Activated CD4-positive, alpha-beta T cell treated with anti-CD3 and anti-CD28 coated beads, Interleukin-2, Interleukin-4, amounts not matched to agents 100 ng/mL and 50 ng/mL, durations not matched to agents 16 hours and 8 hours (primary cell): ENCODE results near the gene MEIG1.
A peak's percentile ranks its signal among the peaks of the same experiment; 100 is the strongest.
"Not testable (repeated sequence)": the region's sequence is repeated elsewhere in the genome, so short reads cannot be mapped to it uniquely, and the experiment has no call there.

ENCODE experiments used
- DNase-seq: peaks from one replicate; pipeline ENCODE4 v3.0.0-alpha.2; 2020; ENCODE audit warnings: low spot score

Gene MEIG1

DNA sequence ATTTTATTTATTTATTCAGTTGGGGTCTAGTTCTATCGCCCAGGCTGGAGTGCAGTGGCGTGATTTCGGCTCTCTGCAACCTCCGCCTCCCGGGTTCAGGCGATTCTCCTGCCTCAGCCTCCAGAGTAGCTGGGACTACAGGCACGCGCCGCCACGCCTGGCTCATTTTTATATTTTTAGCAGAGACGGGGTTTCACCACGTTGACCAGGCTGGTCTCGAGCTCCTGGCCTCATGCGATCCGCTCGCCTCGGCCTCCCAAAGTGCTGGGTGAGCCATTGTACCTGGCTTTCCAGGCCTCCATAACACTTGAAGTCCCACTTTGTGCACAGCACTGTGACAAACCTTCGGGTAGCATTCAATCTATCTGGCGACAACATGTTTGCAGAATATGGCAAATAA, 4.3 kb upstream of the MEIG1 start:
- no peak for DNase-seq

DNA sequence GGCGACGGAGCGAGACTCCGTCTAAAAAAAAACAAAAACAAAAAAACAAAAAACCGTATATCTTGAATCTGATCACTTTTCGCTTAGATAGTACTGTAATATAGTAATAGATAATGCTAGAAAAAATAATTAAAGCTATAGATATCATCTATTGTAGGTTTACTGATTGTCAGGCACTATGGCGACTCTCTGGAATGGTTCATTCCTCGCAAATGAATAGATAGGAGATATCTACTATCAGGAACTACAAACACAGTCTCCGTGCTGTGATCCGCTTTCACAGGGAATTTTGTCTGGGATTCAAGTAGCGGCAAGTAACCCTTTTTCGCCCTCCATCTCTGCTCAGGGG, 342 bp upstream of the MEIG1 start:
- DNase-seq = no peak

DNA sequence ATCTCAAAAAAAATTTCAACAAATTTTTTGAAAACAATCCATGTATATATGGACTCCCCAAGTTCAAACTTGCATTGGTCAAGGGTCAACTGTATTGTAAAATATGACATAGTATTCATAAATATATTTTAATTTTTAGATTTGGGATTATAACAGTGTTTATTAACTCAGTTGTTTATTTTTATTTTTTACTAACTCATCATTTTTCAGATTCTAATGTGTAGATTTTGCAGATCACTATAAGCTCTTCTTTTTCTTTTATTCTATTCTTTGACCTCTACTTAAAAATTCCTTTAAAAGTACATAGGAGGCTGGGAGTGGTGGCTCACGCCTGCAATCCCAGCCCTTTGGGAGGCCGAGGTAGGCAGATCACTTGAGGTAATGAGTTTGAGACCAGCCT, 8.7 kb downstream of the MEIG1 start:
- DNase-seq = no peak

DNA sequence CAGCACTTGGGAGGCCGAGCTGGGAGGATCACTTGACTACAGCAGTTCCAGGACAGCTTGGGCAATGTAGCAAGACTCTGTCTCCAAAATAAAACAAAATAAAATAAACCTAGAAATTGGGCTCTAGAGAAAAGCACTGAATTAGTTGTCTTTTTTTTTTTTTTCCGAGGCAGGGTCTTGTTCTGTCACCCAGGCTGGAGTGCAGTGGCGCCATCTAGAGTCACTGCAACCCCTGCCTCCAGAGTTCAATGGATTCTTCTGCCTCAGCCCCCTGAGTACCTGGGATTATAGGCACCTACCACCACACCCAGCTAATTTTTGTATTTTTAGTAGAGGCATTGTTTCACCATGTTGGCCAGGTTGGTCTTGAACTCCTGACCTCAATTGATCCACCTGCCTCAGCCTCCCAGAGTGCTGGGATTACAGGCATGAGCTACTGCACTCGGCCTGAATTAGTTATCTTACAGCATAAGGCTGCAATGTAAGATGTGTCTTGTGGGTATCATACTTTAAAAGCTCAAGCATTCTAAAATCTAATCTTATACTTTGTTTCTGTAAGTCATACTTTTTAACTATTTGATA, 12.8 kb downstream of the MEIG1 start:
- DNase-seq = peak; percentile 46

DNA sequence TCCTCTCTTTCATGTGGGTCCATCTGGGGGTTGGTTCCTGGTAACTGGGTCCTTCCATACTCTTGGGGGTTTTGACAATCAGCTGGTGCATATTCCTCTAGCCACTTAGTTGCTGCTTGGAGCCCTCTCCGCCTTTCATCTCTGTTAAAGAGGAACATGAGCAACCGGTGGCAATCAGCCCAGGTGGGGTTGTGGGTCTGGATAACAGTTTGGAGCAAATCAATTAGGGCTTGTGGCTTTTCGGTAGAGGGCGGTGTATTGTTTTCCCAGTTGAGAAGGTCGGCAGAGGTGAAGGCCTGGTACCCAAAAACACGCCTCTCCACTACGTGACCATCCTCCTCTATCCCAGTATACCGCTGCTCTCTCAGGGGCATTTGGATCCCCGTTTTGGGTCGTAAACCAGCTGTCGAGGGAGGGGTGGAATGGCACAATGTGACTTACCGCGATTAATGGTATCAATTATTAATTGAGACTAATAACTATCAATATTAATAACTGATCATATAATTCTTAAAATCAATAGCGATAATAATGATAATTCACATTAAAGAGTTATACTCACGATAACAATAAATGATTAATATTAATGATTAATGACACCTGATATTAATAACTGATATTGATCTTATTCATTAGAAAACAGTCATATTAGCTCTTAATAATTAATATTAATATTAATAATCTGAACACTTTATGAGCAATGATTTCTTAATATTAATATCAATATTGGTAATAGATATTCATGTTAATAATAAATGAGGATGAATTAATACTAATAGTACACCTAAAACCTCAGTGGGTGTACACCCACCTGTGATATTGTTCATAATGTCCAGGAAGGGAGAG, 15.2 kb downstream of the MEIG1 start:
- DNase-seq = not testable (repeated sequence)

DNA sequence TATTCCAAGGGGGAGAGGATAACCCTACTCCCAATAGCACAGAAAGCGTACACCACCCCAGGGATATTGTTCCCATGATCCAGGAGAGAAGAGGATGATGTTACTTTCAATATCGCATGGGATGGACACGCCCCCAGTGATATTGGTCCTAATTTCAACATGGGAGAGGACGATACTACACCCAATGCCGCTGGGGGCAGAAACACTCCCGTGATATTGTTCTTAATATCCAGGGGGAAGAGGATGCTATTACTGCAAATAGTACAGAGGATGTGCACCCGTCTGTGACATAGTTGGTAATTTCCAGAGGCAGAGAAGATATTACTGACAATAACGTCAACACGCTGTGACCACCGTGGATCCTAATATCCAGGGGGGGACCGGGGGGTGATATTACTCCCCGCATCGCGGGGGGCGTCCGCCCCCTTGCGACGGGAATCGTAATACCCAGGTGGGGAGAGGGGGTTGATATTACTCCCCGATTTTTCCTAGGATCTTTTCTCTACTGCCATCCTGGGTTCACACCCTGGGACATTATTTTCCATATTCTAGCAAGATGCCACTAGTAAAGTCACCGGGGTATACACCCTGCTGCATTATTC, 16.6 kb downstream of the MEIG1 start:
- DNase-seq = no peak

DNA sequence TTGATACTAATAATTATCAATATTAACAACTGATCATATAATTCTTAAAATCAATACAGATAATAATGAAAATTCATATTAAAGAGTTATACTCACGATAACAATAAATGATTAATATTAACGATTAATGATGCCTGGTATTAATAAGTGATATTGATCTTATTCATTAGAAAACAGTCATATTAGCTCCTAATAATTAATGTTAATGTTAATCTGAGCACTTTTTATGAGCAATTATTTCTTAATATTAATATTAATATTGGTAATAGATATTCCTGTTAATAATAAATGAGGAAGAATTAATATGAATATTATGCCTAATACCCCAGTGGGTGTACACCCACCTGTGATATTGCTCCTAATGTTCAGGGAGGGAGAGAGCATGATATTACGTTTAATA, 23.6 kb downstream of the MEIG1 start:
- no peak for DNase-seq

DNA sequence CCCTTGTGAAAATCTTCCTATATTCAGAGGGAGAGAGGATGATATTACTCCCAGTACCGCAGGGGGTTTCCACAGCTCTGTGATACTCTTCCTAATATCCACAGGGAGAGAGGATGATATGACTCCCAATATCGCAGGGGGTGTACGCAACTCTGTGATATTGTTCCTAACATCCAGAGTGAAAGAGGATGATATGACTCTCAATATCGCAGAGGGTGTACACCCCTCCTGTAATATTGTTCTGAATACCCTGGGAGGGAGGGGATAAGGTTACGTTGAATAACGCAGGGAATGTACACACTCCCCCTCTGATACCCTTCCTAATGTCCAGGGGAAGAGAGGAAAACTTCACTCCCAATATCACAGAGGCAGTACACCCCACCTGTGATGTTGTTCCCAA, 30.4 kb downstream of the MEIG1 start:
- DNase-seq = not testable (repeated sequence)

DNA sequence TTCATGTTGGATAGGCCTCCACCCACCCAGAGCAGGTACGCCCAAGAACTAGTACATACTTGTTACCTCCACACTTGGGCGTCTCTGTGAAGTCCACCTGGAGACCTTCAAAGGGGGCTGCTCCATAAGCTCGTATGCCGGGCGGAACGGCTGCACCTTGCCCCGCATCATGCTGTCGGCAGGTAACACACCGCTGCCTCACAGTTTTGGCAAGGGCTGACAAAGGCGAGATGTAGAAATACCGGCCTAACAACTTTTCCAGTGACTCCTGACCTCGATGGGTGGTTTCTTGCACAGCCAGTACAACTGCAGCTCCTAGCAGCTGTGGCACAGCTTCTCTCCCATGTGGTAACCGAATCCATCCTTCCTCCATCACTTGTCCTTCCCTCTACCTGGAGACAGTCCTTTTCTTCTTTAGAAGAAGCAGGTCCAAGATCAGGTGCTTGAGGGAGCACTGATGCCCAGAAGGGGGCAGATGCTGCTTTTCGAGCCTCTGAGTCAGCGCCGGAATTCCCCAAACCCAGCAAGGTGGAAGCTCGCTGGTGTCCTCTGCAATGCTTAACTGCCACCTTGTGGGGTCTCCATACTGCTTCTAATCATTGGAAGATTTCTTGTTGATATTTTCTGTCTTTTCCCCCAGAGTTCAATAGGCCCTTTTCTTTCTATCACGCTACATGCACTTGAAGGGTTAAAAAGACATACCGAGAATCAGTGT, 32.0 kb downstream of the MEIG1 start:
- peak; percentile 62 for DNase-seq

DNA sequence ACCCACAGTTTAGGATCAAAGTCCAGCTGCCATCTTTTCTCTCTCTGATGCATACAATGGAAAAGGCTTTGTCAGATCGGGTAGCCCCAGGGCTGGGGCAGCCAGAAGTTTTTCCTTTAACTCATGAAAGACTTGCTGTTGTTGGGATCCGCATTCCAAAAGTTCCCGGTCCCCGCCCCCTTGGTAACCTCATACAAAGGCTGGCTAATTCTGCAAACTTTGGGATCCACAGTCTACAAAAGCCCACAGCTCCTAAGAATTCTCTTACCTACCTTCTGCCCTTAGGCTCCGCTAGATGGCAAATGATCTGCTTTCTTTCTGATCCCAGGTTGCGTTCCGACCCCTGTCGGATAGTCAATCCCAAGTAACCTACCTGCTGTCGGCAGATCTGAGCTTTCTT, 33.1 kb downstream of the MEIG1 start:
- not testable (repeated sequence) for DNase-seq

DNA sequence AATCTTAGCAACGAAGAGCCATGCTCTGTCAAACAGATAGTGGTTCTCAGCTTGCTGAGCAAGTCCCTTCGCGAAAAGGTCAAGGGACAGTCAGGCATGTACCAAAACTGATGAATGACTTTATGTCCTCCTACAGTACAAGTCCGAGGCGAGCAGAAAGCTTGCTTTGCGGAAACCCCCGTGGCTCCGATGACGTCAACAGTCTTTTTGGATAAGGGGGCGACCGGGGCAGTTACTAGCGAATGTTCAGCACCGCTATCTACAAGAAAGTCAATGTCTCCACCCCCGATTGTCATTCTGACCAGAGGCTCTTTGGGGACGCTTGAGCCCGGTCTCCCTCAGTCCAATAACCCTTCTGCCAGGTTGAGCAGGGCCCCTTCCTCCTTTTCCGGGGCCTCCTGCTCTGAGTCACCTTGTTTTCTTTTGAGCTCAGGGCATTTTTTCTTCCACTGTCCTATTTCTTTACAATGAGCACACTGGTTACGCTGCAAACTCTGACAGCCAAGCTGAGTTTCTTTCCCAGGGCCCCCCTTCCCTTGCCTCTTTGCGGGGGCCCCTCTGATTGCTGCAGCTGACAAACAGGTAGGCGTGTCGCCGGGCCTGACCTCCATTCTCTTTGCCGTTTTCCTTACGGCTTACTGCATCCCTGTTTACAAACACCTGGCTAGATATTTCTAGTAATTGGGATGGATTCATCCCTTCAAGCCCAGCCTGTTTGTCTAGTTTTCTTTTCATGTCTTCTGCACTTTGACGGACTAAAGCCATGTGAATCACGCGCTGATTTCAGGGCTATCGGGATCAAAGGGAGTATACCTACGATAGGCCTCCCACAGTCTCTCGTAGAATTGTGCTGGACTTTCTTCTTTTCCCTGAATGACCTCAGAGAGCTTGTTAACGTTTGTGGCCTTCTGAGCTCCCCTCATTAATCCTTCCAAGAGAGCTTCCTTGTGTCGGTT, 34.6 kb downstream of the MEIG1 start:
- DNase-seq = not testable (repeated sequence)

DNA sequence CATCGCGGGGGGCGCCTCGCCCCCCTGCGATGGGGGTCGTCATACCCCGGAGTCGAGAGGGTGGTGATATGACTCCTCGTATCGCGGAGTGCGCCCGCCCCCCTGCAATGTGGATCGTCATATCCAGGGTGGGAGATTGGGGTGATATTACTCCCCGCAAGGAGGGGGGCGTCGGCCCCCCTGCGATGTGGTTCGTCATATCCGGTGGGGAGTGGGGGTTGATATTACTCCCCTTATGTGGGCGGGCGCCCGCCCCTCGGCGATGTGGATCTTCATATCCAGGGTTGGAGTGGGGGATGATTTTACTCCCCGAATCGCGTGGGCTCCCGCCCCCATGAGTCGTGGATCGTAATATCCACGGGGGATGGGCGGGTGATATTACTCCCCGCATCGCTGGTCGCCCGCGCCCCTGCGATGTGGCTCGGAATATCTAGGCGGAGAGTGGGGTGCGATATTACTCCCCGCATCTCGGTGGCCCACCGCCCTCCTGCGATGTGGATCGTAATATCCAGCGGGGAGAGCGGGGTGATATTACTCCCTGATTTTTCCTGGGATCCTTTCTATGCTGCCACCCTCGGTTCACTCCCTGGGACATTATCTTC, 36.9 kb downstream of the MEIG1 start:
- DNase-seq = no peak

DNA sequence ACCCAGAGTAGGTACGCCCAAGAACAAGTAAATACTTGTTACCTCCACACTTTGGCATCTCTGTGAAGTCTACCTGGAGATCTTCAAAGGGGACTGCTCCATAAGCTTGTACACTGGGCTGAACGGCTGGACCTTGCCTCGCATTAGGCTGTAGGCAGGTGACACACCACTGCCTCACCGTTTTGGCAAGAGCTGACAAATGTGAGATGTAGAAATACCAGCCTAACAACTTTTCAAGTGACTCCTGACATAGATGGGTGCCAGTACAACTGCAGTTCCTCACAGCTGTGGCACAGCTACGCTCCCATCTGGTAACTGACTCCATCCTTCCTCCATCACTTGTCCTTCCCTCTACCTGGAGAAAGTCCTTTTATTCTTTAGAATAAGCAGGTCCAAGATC, 54.3 kb downstream of the MEIG1 start:
- DNase-seq = not testable (repeated sequence)

DNA sequence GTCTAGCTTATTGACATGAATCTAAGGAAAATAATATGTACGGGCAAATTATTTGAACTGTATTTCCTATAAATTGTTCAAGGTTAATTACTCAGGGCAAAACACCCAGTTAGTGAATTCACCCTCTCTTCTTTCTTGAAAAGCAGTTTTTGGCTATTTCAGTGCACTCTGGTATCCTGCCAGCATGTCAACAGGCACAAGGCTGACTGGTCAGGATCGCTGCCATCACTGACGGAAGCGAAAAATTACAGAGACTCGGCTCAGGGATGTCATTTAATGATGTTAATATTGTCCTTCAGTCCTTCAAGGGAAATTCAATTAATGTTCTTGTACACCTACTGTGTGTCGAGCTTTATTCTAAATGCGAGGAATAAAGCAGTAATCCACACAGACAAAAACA, 56.3 kb downstream of the MEIG1 start:
- no peak for DNase-seq

DNA sequence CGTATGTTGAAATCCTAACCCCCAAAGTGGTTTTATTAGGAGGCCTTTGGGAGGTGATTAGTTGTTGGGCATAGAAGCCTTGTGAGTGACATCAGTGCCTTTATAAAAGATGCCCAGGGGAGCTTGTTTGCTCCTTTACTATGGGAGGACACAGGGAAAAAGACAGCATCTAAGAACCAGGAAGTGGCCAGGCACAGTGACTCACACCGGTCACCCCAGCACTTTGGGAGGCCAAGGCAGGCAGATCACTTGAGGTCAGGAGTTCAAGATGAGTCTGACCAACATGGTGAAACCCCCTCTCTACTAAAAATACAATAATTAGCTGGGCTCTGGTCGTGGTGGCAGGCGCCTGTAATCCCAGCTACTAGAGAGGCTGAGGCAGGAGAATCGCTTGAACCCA, 61.8 kb downstream of the MEIG1 start:
- DNase-seq = not testable (repeated sequence)
